ENCODE data around the gene MT1A. TPM values are rescaled to one million over a fixed set of nuclear protein-coding genes. Genes with fewer than 3 reads are reported as not detected.

Gene MT1A
- total RNA-seq, 1 experiment from 2014 or later: 52.1 TPM

DNA sequence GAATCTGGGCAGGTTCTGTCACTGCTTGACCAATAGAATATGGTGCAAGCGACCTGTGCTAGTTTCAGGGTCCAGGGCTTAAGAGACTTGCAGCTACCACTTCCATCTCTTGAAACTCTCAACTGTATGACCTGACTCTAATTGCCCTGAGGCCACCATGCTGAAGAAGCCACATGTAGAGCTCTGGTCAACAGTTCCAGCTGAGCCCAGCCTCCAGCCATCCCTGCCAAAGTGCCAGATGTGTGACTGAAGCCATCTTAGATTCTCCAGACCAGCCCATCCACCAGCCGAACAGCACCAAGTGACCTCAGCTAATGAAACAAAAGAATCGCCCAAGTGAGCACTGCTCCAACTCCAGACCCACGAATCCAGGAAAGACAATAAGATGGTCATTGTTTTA, 33.5 kb upstream of the MT1A start:
- H3K4me1 ChIP-seq (ENCODE audit: control insufficient read depth, insufficient read depth, low read length): peaks cover 33% of the 10 kb centered on the region
- H3K27me3 ChIP-seq (ENCODE audit: control insufficient read depth, insufficient read depth, low read length): no peaks in the 10 kb centered on the region
- BruUV-seq (replicated peaks): no TSS peak
- H3K9me3 ChIP-seq (ENCODE audit: control insufficient read depth, insufficient read depth, low read depth, low read length): no peaks in the 10 kb centered on the region
- ATAC-seq (no peak), DNase-seq (ENCODE audit: low read depth, low spot score) (no peak)
- TF ChIP-seq, protein P1, sequence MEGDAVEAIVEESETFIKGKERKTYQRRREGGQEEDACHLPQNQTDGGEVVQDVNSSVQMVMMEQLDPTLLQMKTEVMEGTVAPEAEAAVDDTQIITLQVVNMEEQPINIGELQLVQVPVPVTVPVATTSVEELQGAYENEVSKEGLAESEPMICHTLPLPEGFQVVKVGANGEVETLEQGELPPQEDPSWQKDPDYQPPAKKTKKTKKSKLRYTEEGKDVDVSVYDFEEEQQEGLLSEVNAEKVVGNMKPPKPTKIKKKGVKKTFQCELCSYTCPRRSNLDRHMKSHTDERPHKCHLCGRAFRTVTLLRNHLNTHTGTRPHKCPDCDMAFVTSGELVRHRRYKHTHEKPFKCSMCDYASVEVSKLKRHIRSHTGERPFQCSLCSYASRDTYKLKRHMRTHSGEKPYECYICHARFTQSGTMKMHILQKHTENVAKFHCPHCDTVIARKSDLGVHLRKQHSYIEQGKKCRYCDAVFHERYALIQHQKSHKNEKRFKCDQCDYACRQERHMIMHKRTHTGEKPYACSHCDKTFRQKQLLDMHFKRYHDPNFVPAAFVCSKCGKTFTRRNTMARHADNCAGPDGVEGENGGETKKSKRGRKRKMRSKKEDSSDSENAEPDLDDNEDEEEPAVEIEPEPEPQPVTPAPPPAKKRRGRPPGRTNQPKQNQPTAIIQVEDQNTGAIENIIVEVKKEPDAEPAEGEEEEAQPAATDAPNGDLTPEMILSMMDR (IDR thresholded peaks at IDR 0.05): no peak
- TF ChIP-seq REST (IDR thresholded peaks at IDR 0.05; ENCODE audit: insufficient read depth in 1 of 2, low read depth in 2 of 2, low read length in 1 of 2) (no peak), SIN3A (IDR thresholded peaks at IDR 0.05; ENCODE audit: borderline replicate concordance, insufficient read depth, low read depth, low read length) (no peak), TCF7L2 (IDR thresholded peaks at IDR 0.05; ENCODE audit: low read depth, low read length) (no peak), POLR2AphosphoS5 (IDR thresholded peaks at IDR 0.05; ENCODE audit: low read depth, low read length) (no peak)
- in situ Hi-C loops (cut with HindIII; ENCODE audit: low pct_unique_long_range_greater_than_20kb, low sequenced_read_pairs) (no loop called here), intact Hi-C loops (cut with micrococcal nuclease; ENCODE audit: unreplicated experiment) (loop anchor here (5.0 kb wide), 1 partner anchor 97 kb away; no protein-coding TSS in a partner anchor)
- no peak overlapping the region for H3K4me3 ChIP-seq (ENCODE audit: low read depth in 2 of 2, low read length in 2 of 2)
- peak overlapping the region; percentile 95; the same call in 1 of the 2 replicates for H3K27ac ChIP-seq (ENCODE audit: low read length)
- ChIA-PET POLR2A (interaction anchor here (1.5 kb wide), 1 partner anchor 13 kb away, joined by 3 read pairs; no protein-coding TSS in a partner anchor), CTCF (no interaction called here)
- peaks cover 3% of the 10 kb centered on the region; the same call in 1 of the 2 replicates for H3K36me3 ChIP-seq (ENCODE audit: control insufficient read depth, insufficient read depth, low read length)

- Histone ChIP-seq H3K9me3 (ENCODE audit: control insufficient read depth, insufficient read depth, low read depth, low read length) (no peaks in the 10 kb centered on the region), H3K36me3 (ENCODE audit: control insufficient read depth, insufficient read depth, low read length) (peaks cover 3% of the 10 kb centered on the region; the same call in 1 of the 2 replicates), H3K4me1 (ENCODE audit: control insufficient read depth, insufficient read depth, low read length) (peaks cover 38% of the 10 kb centered on the region), H3K27me3 (ENCODE audit: control insufficient read depth, insufficient read depth, low read length) (no peaks in the 10 kb centered on the region), H3K4me3 (ENCODE audit: low read depth in 2 of 2, low read length in 2 of 2) (no peak overlapping the region), H3K27ac (ENCODE audit: low read length) (peak overlapping the region; percentile 95)
- ATAC-seq: no peak
- BruUV-seq (replicated peaks): no TSS peak
- CTCF ChIA-PET: no interaction called here
- in situ Hi-C loops (cut with HindIII; ENCODE audit: low pct_unique_long_range_greater_than_20kb, low sequenced_read_pairs) (no loop called here), intact Hi-C loops (cut with micrococcal nuclease; ENCODE audit: unreplicated experiment) (loop anchor here (5.0 kb wide), 1 partner anchor 97 kb away; no protein-coding TSS in a partner anchor)
- DNase-seq (ENCODE audit: low read depth, low spot score): no peak
- POLR2A ChIA-PET: interaction anchor here (1.5 kb wide), 1 partner anchor 12 kb away, joined by 3 read pairs; no protein-coding TSS in a partner anchor
- TF ChIP-seq POLR2AphosphoS5 (IDR thresholded peaks at IDR 0.05; ENCODE audit: low read depth, low read length): no peak
- no peak for TF ChIP-seq REST (IDR thresholded peaks at IDR 0.05; ENCODE audit: insufficient read depth in 1 of 2, low read depth in 2 of 2, low read length in 1 of 2)
- no peak for TF ChIP-seq SIN3A (IDR thresholded peaks at IDR 0.05; ENCODE audit: borderline replicate concordance, insufficient read depth, low read depth, low read length)
- TF ChIP-seq, protein P1 (IDR thresholded peaks at IDR 0.05): no peak
- TF ChIP-seq TCF7L2 (IDR thresholded peaks at IDR 0.05; ENCODE audit: low read depth, low read length): no peak
Observed at GRCh38 chr16:56605475-56605874, 33.0 kb upstream of the MT1A start.
